ENCODE results near the gene ERCC5.
A peak's percentile ranks its signal among the peaks of the same experiment; 100 is the strongest.

The ERCC5 gene

DNA sequence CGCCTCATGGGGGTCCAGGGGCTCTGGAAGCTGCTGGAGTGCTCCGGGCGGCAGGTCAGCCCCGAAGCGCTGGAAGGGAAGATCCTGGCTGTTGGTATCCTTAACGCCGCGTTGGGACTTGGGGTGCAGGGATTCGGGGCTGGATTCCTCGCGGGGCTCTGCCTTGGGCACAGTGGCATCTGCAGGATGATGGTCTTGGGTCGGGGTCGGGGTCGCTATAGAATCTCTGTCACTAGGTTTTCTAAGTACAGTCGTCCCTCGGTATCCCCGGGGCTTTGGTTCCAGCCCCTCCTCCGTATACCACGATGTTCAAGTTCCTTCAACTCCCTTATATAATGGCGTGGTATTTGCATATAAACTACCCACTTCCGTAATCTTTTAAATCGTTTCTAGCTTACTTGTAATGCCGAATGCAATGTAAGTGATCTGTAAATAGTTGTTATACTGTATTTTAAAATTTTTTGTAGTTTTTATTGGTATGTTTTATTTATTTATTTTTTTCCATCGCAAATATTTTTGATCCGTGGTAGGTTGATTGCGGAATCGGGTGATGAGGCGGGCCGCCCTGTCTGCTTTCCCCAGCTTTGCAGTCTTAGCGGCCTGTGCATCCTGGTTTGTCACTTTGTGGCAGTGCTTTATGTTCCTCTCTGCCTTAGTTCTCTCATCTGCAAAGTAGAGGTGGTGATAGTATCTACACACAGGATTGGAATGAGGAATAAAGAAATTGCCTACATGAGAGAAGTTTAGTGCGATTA lies 606 bp downstream of the ERCC5 start:
- peak; percentile 79 for DNase-seq

GRCh38 chr13:102847272-102848234 lies 1.7 kb downstream of the ERCC5 start:
- peak; percentile 29 for DNase-seq

- DNase-seq, result no peak
These were observed 3.1 kb downstream of the ERCC5 start for GRCh38 chr13:102848956-102849355.

DNA sequence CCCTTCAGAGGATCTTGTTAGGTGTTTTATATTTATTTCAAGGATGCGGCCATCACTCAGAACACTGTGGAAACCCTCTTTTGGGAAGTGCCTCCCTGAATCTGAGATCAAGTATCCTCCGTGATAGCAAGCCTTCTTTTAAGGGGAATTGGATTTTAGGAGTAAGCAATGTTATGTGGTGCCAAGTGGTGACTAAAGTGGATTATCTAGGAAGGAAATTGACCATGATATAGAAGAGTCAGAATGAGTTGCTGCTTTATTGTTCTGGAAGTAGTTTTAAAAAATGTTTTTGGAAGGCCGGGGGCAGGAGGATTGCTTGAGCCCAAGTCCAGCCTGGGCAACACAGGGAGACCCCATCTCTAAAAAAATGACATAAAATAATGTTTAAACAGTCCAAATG lies 6.7 kb downstream of the ERCC5 start:
- DNase-seq, result no peak

GRCh38 chr13:102854675-102855074 lies 8.8 kb downstream of the ERCC5 start:
- DNase-seq, result peak; percentile 87

DNA sequence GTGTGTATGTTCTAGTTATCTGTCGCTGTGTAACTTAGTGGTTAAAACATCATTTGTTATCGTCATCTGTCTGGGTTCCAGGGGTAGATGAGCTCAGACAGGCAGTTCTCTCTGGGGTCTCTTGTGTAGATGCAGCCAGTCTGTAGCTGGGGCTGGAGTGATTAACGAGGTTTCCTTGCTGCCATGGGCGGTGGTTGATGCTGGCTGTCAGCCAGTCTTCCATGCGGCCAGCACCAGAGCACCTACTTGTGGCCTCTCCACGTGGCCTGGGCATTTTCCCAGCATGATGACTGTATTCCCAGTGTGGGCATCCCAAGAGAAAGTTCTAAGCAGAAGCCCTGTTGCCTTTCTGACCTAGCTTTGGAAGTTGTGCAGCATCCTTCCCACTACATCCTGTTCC lies 10.7 kb downstream of the ERCC5 start:
- no peak for DNase-seq

- DNase-seq, result no peak
These were observed 16.9 kb downstream of the ERCC5 start for GRCh38 chr13:102862624-102863210.

GRCh38 chr13:102863590-102863989 lies 17.8 kb downstream of the ERCC5 start:
- no peak for DNase-seq

GRCh38 chr13:102868366-102868936 lies 22.6 kb downstream of the ERCC5 start:
- no peak for DNase-seq

GRCh38 chr13:102869948-102870676 lies 24.3 kb downstream of the ERCC5 start:
- DNase-seq, result no peak

- no peak for DNase-seq
These were observed 25.0 kb downstream of the ERCC5 start for GRCh38 chr13:102870677-102871415.

DNA sequence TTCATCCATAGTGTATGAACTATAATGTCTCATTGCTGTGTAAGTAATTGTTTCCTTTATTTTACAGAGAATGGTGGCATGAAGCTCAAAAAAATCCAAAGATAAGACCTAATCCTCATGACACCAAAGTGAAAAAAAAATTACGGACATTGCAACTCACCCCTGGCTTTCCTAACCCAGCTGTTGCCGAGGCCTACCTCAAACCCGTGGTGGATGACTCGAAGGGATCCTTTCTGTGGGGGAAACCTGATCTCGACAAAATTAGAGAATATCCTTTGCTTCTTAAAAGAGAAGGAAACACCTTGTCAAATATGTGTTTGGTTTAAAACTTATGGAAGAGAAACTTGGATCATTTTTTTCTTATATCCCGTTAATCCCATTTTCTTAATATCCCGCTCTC lies 26.3 kb downstream of the ERCC5 start:
- no peak for DNase-seq

DNA sequence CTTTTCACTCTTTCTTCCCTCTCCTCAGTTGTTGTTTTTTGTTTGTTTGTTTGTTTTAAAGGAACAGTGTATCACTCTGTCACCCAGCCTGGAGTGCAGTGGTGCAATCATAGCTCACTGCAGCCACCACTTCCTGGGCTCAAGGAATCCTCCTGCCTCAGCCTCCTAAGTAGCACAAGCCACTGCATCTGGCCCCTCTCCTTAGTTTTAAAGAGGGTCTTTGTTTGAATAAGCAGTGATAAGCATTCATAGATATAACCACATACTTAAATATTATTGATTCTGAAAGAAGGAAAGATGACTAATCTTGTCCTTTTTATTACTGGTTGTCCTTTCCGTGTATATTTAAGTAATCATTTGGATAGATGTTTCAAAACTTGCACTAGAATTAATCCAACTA lies 26.7 kb downstream of the ERCC5 start:
- no peak for DNase-seq

- DNase-seq, result no peak
These were observed 27.8 kb downstream of the ERCC5 start for GRCh38 chr13:102873653-102874052.

GRCh38 chr13:102875256-102875655 lies 29.4 kb downstream of the ERCC5 start:
- DNase-seq, result no peak

DNA sequence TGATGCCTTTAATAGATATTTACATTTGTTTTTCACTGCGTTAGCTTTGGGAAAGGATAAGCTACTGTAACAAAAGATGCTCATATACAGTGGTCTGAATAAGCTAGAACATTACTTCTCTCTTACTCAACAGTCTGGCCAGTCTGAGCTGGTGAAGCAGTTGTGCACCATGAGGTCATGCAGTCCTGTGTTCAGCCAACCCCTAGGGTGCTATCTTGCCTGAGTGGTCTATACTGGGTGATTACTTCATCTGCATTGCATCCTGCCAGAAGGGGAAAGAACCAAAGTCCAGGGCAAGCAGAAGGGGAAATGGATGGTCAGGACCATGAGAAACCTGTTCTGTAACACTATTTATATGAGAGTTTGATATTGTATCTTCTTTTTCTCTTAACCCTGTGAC lies 31.5 kb downstream of the ERCC5 start:
- DNase-seq, result no peak

DNA sequence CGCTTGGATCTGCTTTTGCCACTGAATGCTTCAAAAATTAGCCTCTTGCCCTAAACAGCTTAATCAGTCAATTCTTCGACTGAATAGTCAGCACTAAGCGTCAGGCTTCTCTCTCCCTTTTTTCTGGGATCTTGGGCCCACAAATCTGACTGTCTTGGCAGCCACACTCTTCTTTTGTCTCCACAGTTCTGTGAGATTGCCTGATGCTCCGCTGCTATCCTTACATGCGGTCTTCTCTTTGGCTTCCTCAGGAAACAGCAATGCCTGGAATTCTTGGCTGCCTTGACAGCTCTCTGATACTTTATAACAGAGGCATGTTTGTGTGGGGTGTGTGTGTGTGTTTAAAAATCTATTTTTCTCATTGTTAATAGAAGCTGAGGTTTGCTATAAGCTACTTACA lies 32.6 kb downstream of the ERCC5 start:
- DNase-seq, result no peak

DNA sequence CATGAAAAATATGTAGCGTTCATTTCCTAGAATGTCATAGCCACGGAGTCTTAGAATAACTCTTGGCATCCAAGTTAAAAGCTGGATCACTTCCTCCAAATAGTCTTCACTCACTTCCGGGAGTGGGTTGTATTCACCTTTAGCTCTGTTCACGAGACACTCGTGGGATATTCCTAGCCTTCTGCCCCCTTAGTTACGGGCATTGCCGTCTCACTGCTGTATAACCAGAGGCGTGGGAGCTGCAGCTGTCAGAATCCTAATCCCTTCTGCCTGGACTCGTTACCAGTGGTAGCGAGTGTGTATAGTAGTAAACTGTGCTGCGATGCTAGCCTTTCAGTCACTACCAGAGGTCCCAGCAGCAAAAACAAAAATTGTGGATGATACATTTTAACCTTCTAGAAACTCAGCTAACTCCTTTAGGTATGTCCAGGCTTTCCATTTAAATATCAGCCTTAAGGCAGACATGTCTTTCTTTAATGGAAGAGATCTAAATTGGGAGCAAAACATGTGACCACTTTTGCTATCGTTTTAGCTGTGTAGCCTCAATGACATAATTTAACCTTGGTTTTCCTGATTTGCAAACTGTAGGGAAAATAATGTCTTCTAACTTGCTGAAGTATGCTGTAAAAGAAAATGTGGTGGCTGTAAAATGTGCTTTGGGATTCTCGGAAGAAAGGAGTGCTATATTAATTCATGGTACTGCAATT lies 34.1 kb downstream of the ERCC5 start:
- DNase-seq, result no peak

DNA sequence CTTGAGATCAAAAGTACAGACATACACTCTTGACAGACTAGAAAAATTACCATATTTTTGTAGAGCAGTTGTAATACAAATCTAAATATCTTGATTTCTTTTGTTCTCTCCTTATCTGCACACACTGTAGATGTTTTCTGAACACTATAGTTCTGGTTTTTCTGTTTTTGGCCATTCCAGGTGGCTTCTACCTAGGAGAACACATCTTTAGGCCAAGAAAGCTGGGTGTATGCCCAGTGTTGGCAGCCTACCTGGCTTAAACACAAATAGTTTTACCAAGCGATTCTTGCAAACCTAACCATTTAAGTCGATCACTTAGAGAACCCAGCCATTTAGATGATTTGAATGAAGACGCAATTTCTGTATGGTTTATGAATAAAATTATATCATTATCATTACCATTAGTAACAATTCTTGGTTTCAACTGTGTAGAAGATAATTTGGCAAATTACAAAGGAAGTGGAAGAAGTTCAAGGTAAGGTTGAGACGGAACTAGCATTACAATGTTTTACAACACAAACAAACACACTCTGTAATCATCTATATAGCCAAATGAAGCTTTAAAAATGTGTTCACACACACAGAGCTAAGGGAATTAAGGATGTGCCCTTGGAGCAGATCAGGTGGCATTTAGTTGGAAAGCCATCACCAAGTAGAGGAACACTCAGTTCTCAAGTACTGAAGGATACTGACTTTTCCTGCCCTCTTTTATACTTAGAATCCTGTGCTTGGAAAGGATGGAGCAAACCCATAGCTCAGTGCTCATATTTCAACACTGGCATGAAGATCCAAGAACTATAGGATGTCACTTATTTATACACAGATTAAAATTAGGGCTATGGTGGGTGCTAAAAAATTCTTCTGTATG lies 36.2 kb downstream of the ERCC5 start:
- DNase-seq, result no peak

DNA sequence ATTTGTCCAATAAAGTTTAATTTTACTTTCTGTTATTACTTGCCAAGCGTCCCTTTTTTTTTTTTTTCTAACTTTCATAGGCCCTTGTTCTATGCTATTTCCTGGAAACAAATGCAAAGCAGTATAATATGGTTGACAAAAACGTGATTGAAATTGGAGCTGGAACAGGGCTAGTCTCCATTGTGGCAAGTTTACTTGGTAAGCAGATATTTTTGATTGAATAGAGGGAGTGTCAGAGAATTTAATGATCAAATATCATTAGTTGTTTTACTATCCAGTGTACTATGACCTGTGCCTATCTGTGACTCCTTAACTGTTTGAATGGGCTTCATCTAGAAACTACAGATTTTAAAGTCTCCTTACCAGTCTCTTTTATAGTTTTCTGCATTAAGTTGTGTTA lies 46.7 kb downstream of the ERCC5 start:
- no peak for DNase-seq

All from GF-D8 (cell line).